Prostate gland (tissue), 2 donors: ENCODE data around the gene KRT2.

Experiments used
- CTCF ChIP-seq, 4 experiments: fragments of 200-600 bp in 2 of 4; fragments of 450-650 bp in 2 of 4; sonication (generic) in 2 of 4; IDR thresholded peaks; 1 replicate in 3 of 4; 2 replicates in 1 of 4; pipeline ENCODE4 v1.5.1; 2016 to 2019; ENCODE audit warnings: antibody characterized with exemption in 4 of 4, mild to moderate bottlenecking in 2 of 4, moderate library complexity in 2 of 4
- POLR2A ChIP-seq: fragments of 450-650 bp; IDR thresholded peaks from one replicate; pipeline ENCODE4 v1.6.1; 2016; ENCODE audit warnings: antibody characterized with exemption, mild to moderate bottlenecking

- TF ChIP-seq CTCF (IDR thresholded peaks at IDR 0.05), result no peak
- no peak for TF ChIP-seq POLR2A
These were observed 43.0 kb upstream of the KRT2 start for GRCh38 chr12:52695039-52695438.
